K562 (cell line): ENCODE results near the gene PNRC2. TPM values are rescaled to one million over a fixed set of nuclear protein-coding genes. Genes with fewer than 3 reads are reported as not detected.

Source experiments
- ATAC-seq: fragments of 200-7000 bp; cut with Tn5 transposase; 3 replicates; pipeline ENCODE4 v1.9.1; 2020; ENCODE audit warnings: moderate library complexity
- BruUV-seq: library from RNA; stranded (reverse); fragments of 400-500 nt; replicated peaks from 2 replicates; lab custom pipeline; 2021; lab: Mats Ljungman, UMichigan
- CTCF ChIA-PET: fragments of 300-600 bp; formaldehyde crosslinking; extraction: SDS; loops from one replicate; lab custom pipeline; 2021; ENCODE audit warnings: low intra/inter-chr PET ratio; lab: Yijun Ruan, JAX
- POLR2A ChIA-PET: fragments of 300-600, 350-650 bp; sonication (Branson Sonifier 250); formaldehyde crosslinking; extraction: SDS; loops from one replicate; lab custom pipeline; 2021; ENCODE audit warnings: antibody characterized with exemption, inconsistent platforms; lab: Yijun Ruan, JAX
- DNase-seq, 4 experiments: peaks; one replicate each; pipeline versions ENCODE4 v3.0.0 to v3.0.0-alpha.2; 2011 to 2018; ENCODE audit warnings: low spot score in 3 of 4, mixed read lengths in 3 of 4; ENCODE audit errors: extremely low read depth in 1 of 4
- FAIRE-seq: peaks from 2 replicates; lab custom pipeline; 2011; peaks lifted over from hg19 to GRCh38; lab: Jason Lieb, UNC
- H2AFZ ChIP-seq: 2 replicates; pipeline ENCODE4 v1.6.0; 2011; ENCODE audit warnings: low read depth, low read length, control low read depth, inconsistent platforms
- H3K27ac ChIP-seq: fragments of 200-600 bp; 3 replicates; pipeline ENCODE4 v1.8.0; 2011; ENCODE audit warnings: low read depth, mild to moderate bottlenecking, control low read depth, inconsistent platforms, low read length, moderate library complexity, mixed read lengths; ENCODE audit errors: extremely low read depth
- H3K27me3 ChIP-seq, 2 experiments: fragments of 300-600 bp in 1 of 2; 2 replicates in 1 of 2; 3 replicates in 1 of 2; pipeline versions ENCODE4 v1.6.0 to v1.8.0; 2011; ENCODE audit warnings: inconsistent platforms in 2 of 2, low read length in 2 of 2, mild to moderate bottlenecking in 1 of 2, mixed read lengths in 1 of 2, moderate library complexity in 1 of 2; ENCODE audit not compliant: control insufficient read depth in 2 of 2, insufficient read depth in 2 of 2
- H3K36me3 ChIP-seq: fragments of 300-600 bp; 3 replicates; pipeline ENCODE4 v1.8.0; 2011; ENCODE audit warnings: mild to moderate bottlenecking, low read length, inconsistent platforms; ENCODE audit not compliant: control insufficient read depth, insufficient read depth
- H3K4me1 ChIP-seq, 2 experiments: fragments of 200-600 bp in 1 of 2; replicated peaks in 1 of 2; 2 replicates in 1 of 2; 3 replicates in 1 of 2; pipeline versions ENCODE4 v1.5.1 to v1.8.0; 2011; ENCODE audit warnings: inconsistent platforms in 2 of 2, low read length in 2 of 2, mild to moderate bottlenecking in 1 of 2, mixed read lengths in 1 of 2, moderate library complexity in 1 of 2; ENCODE audit not compliant: control insufficient read depth in 2 of 2, insufficient read depth in 2 of 2
- H3K4me2 ChIP-seq: 2 replicates; pipeline ENCODE4 v1.6.1; 2011; ENCODE audit warnings: low read length, control low read depth, inconsistent platforms, mixed read lengths; ENCODE audit not compliant: insufficient read depth
- H3K4me3 ChIP-seq: fragments of 200-600 bp; sonication (generic), shearing (Covaris generic); 2 replicates; pipeline ENCODE4 v1.5.1; 2016; ENCODE audit warnings: control low read depth, inconsistent platforms
- H3K79me2 ChIP-seq: fragments of 200-600 bp; 3 replicates; pipeline ENCODE4 v1.8.0; 2011; ENCODE audit warnings: low read length, inconsistent platforms; ENCODE audit not compliant: control insufficient read depth, insufficient read depth
- H3K9ac ChIP-seq, 2 experiments: 2 replicates each; pipeline versions ENCODE4 v1.6.0 to v1.6.1; 2011; ENCODE audit warnings: low read depth in 2 of 2, low read length in 2 of 2, control low read depth in 1 of 2, inconsistent platforms in 1 of 2, mild to moderate bottlenecking in 1 of 2, mixed read lengths in 1 of 2; ENCODE audit not compliant: insufficient read depth in 1 of 2
- H3K9me1 ChIP-seq: one replicate; pipeline ENCODE4 v1.6.0; 2011; ENCODE audit warnings: inconsistent platforms, mild to moderate bottlenecking, low read length, moderate library complexity; ENCODE audit not compliant: control insufficient read depth, insufficient read depth
- H3K9me3 ChIP-seq: replicated peaks from 2 replicates; pipeline ENCODE4 v1.5.1; 2011; ENCODE audit warnings: low read depth, low read length, inconsistent platforms; ENCODE audit not compliant: control insufficient read depth, insufficient read depth
- H4K20me1 ChIP-seq: replicated peaks from 2 replicates; pipeline ENCODE4 v1.6.1; 2011; ENCODE audit warnings: low read length, inconsistent platforms, mixed read lengths; ENCODE audit not compliant: control insufficient read depth, insufficient read depth
- BCOR ChIP-seq: fragments of 450-650 bp; IDR thresholded peaks from 2 replicates; pipeline ENCODE4 v1.6.1; 2016
- FUS ChIP-seq: fragments of 200-400 bp; formaldehyde crosslinking; optimal IDR thresholded peaks from 2 replicates; pipeline ENCODE3; 2017; ENCODE audit warnings: low read depth, low read length
- HIVEP1 ChIP-seq: fragments of 250-450 bp; sonication (Bioruptor Pico); IDR thresholded peaks from 2 replicates; pipeline ENCODE4 v1.4.0; 2020; ENCODE audit warnings: mild to moderate bottlenecking
- HNRNPUL1 ChIP-seq: fragments of 200-400 bp; formaldehyde crosslinking; IDR thresholded peaks from 2 replicates; pipeline ENCODE4 v1.6.1; 2017; ENCODE audit warnings: low read length
- IFI16 ChIP-seq: fragments of 250-450 bp; sonication (Bioruptor Pico); IDR thresholded peaks from 2 replicates; pipeline ENCODE4 v2.1.2; 2022; ENCODE audit warnings: mild to moderate bottlenecking, inconsistent platforms
- NR2C2 ChIP-seq, 2 experiments: fragments of 200-800 bp in 1 of 2; sonication (Bioruptor generic) in 1 of 2; sonication (generic) in 1 of 2; formaldehyde crosslinking in 1 of 2; IDR thresholded peaks; 2 replicates each; pipeline versions ENCODE4 v1.6.1 to v1.8.0; 2016 to 2022; ENCODE audit warnings: mild to moderate bottlenecking in 1 of 2, missing compliant biosample characterization in 1 of 2, missing genetic modification characterization in 1 of 2, missing genetic modification reagents in 1 of 2
- POLR2B ChIP-seq: fragments of 450-650 bp; IDR thresholded peaks from 2 replicates; pipeline ENCODE4 v1.6.1; 2018; ENCODE audit warnings: low read depth; ENCODE audit not compliant: partially characterized antibody
- PPARD ChIP-seq: fragments of 250-450 bp; sonication (Bioruptor Pico); IDR thresholded peaks from 2 replicates; pipeline ENCODE4 v1.8.0; 2022; ENCODE audit warnings: inconsistent platforms, mild to moderate bottlenecking, moderate library complexity
- SMARCC2 ChIP-seq: fragments of 450-650 bp; IDR thresholded peaks from 2 replicates; pipeline ENCODE4 v1.6.1; 2017; ENCODE audit warnings: antibody characterized with exemption, moderate library complexity, mild to moderate bottlenecking, low read depth
- SP1 ChIP-seq: sonication (generic); formaldehyde crosslinking; IDR thresholded peaks from 2 replicates; pipeline ENCODE4 v1.8.1; 2022; ENCODE audit warnings: mild to moderate bottlenecking, missing genetic modification reagents
- ZBTB17 ChIP-seq: fragments of 450-650 bp; formaldehyde crosslinking; IDR thresholded peaks from 2 replicates; pipeline ENCODE4 v1.4.0; 2020; ENCODE audit warnings: mild to moderate bottlenecking
- ZKSCAN8 ChIP-seq: fragments of 200-800 bp; sonication (Bioruptor generic); IDR thresholded peaks from 2 replicates; pipeline ENCODE4 v1.6.1; 2016; ENCODE audit warnings: missing genetic modification characterization, missing compliant biosample characterization
- ZNF146 ChIP-seq: IDR thresholded peaks from one replicate; pipeline ENCODE4 v1.6.1; 2018; ENCODE audit warnings: missing compliant biosample characterization; ENCODE audit not compliant: unreplicated experiment
- ZNF445 ChIP-seq: fragments of 250-450 bp; sonication (Bioruptor Pico); IDR thresholded peaks from 2 replicates; pipeline ENCODE4 v1.4.0; 2020; ENCODE audit warnings: low read depth, mild to moderate bottlenecking, moderate library complexity
- WGBS: fragments of 100-300 bp; shearing (Covaris generic); methylation state at CpG from one replicate; pipeline ENCODE4 v1.1.6; 2016; ENCODE audit warnings: low coverage, mixed read lengths; ENCODE audit not compliant: insufficient coverage; ENCODE audit errors: missing lambda C conversion rate; 5-methylcytosine and 5-hydroxymethylcytosine counted together
- in situ Hi-C: fragments of 300-500 bp; cut with MboI; formaldehyde crosslinking; loops from 4 replicates; pipeline ENCODE4 v1.15.0; 2018; ENCODE audit warnings: inconsistent platforms, mixed read lengths
- intact Hi-C: fragments of 100-400 bp; cut with micrococcal nuclease; formaldehyde crosslinking; loops from 2 replicates; pipeline ENCODE4 v1.14.2; 2022
- polyA plus RNA-seq, 8 experiments: library from polyadenylated mRNA; depleted of rRNA in 4 of 8; stranded (reverse) in 5 of 8; unstranded in 3 of 8; fragments of >200 nt; fragmentation: Nextera tagmentation in 2 of 8; fragmentation: Illumina TruSeq in 1 of 8; extraction: Ambion mirVana in 2 of 8; extraction: Trizol in 1 of 8; gene quantifications; 2 replicates each; pipeline versions ENCODE4 v1.2.1 to v1.2.3, GENCODE V29; 2011 to 2014; ENCODE audit warnings: inconsistent platforms in 1 of 8, missing spikeins in 1 of 8
- total RNA-seq, 7 experiments: library from RNA; depleted of rRNA in 6 of 7; stranded (reverse); fragments of >200 nt in 6 of 7; fragmentation: Illumina TruSeq in 2 of 7; extraction: Trizol in 2 of 7; gene quantifications; 2 replicates each; pipeline versions ENCODE4 v1.2.1 to v1.2.3, GENCODE V29; 2011 to 2021; ENCODE audit warnings: low replicate concordance in 1 of 7
- TF ChIP-seq, protein P1 (sequence below): IDR thresholded peaks from 2 replicates; pipeline ENCODE4 v1.6.1; 2012; ENCODE audit warnings: low read depth, low read length, improper control_type of control experiment, borderline replicate concordance

The PNRC2 gene
- total and polyA plus RNA-seq, 9 of the 15 experiments (the other 6 are each of a cell fraction or from before 2014, with no cell fraction given), result 127 to 303 (median 203) TPM

DNA sequence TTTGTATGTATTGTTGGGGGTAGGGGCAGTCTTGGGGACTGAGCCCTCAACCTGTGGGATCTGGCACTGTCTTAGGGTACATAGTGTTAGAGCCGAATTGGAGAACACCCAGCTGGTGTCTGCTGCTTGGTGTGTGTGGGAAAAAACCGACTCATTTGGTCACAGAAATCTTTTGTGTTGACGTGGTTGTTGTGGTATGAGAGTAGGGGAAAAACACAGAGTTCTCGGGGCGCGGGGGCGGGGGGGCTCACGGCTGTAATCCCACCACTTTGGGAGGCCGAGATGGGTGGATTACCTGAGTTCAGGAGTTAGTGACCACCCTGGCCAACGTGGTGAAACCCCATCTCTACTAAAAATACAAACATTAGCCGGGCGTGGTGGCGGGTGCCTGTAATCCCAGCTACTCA is 35.8 kb downstream of the PNRC2 start:
- intact Hi-C loops (no loop called here), in situ Hi-C loops (no loop called here)
- no peaks in the 10 kb centered on the region for H3K9me3 ChIP-seq
- 4% methylated on average over 10 of the region's 13 CpGs for WGBS
- CTCF ChIA-PET, result no interaction called here
- ATAC-seq, result no peak
- no peaks in the 10 kb centered on the region for H3K79me2 ChIP-seq
- no peaks in the 10 kb centered on the region for H4K20me1 ChIP-seq
- no peak overlapping the region for H3K27ac ChIP-seq
- H3K9ac ChIP-seq, result no peak overlapping the region
- H3K36me3 ChIP-seq, result no peaks in the 10 kb centered on the region
- no peak overlapping the region for H3K4me2 ChIP-seq
- BruUV-seq, result no TSS peak
- no peaks in the 10 kb centered on the region for H3K9me1 ChIP-seq
- no peak overlapping the region for H3K4me3 ChIP-seq
- H2AFZ ChIP-seq, result no peak overlapping the region
- DNase-seq, result no peak
- no peak for FAIRE-seq
- no peaks in the 10 kb centered on the region; a peak in 1 of 5 replicates for H3K4me1 ChIP-seq
- peaks cover 4 to 9% of the 10 kb centered on the region in 2 experiments; a peak in 2 of 5 replicates for H3K27me3 ChIP-seq
- TF ChIP-seq ZNF146 (CRISPR knock-in tag) (no peak), SP1 (CRISPR knock-in tag) (no peak), NR2C2 (CRISPR knock-in tag; IDR thresholded peaks at IDR 0.05) (no peak), NR2C2 (tag; IDR thresholded peaks at IDR 0.05) (no peak), ZNF445 (no peak), HIVEP1 (CRISPR knock-in tag) (no peak), ZKSCAN8 (no peak), BCOR (no peak), POLR2B (no peak), HNRNPUL1 (no peak), PPARD (CRISPR knock-in tag) (no peak), FUS (no peak), SMARCC2 (no peak), IFI16 (no peak), ZBTB17 (CRISPR knock-in tag) (no peak)
- TF ChIP-seq, protein P1, sequence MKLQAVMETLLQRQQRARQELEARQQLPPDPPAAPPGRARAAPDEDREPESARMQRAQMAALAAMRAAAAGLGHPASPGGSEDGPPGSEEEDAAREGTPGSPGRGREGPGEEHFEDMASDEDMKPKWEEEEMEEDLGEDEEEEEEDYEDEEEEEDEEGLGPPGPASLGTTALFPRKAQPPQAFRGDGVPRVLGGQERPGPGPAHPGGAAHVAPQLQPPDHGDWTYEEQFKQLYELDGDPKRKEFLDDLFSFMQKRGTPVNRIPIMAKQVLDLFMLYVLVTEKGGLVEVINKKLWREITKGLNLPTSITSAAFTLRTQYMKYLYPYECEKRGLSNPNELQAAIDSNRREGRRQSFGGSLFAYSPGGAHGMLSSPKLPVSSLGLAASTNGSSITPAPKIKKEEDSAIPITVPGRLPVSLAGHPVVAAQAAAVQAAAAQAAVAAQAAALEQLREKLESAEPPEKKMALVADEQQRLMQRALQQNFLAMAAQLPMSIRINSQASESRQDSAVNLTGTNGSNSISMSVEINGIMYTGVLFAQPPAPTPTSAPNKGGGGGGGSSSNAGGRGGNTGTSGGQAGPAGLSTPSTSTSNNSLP, result no peak
- TF ChIP-seq, all 486 proteins: peak for 0
- POLR2A ChIA-PET, result interaction anchor here (0.6 to 0.8 kb wide), 5 partner anchors 9 to 29 kb away, joined by 3 read pairs; partner anchors contain the start of gene SRSF10
